CD4-positive, alpha-beta T cell treated with Interleukin-1 beta for 1 hour (primary cell): Measurements from ENCODE around the gene GRAMD1B.
"Not testable (repeated sequence)": the region's sequence is repeated elsewhere in the genome, so short reads cannot be mapped to it uniquely, and the experiment has no call there.

Experiments
- DNase-seq, 2 donors: peaks; one replicate each; pipeline ENCODE4 v3.0.0-alpha.2; 2020 to 2022

The GRAMD1B gene

DNA sequence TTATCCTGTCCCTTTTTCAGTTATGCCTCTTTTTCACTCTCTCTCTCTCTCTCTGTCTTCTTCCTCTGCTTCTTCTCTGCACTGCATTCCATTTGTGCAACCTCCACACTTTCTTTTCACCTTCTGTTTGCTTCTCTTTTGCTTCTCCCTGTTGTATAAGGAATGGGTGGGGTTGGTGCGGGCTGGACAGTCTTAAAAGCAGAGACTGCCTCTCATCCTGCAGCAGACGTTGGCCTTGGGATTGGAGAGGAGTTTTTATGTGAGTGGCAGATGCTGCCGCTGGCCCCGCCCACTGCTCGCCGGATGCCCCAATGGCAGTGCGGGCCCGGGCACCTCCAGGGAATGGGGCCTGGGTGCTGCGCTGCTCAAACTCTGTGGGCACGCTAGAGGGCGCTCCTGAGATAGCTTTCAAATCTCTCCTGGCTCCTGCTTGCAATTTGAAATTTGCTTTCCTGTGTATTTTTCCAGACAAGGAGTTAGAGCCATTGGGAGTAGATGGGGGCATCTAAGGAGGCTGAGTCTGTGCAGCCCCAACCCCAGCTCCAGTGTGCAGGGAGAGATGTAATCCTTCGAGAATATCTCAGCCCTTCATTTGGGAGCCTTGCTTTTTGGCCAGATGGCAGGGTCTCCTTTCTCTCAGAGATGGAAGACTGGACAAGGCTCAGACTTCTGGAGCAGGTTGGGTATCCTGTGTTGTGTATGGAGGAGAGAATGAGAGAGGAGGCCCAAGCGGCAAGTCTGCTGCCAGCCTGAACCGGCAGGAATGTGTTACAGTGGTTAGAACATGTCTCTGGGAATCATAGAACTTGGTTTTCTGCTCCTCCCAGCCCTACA lies 81.2 kb downstream of the GRAMD1B start:
- DNase-seq: peak; percentile 59 to 70

DNA sequence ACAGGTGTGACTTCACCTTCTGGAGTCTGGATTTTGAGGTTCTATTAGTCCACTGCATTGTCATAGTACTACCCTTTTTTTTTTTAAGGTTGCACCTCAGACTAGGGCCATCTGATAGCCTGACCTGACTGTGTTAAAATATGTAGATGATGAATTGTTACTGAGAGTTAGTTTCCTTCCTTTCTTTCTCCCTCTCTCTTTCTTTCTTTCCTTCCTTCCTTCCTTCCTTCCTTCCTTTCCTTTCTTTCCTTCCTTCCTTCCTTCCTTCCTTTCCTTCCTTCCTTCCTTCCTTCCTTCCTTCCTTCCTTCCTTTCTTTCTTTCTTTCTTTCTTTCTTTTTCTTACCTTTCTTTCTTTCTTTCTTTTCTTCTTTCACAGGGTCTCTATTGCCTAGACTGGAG lies 83.2 kb downstream of the GRAMD1B start:
- not testable (repeated sequence) for DNase-seq

DNA sequence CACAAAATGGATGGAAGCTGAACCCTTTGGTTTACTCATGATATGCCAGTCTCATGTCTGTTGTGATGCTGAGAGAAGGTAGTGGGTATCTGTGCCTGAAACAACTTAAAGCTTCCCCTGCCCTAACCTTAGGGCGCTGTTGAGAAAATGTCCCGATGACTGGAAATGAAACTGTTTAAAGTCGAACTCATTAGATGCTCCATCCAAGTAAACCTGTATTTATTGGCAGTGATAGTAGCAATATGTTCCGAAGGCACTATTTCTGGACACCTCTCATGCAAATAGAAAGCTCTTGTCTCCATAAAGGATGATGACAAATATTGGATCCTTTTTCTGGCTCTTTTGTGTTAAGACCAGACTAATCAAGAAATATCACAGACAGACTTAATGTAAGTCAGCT lies 86.2 kb downstream of the GRAMD1B start:
- no peak for DNase-seq

DNA sequence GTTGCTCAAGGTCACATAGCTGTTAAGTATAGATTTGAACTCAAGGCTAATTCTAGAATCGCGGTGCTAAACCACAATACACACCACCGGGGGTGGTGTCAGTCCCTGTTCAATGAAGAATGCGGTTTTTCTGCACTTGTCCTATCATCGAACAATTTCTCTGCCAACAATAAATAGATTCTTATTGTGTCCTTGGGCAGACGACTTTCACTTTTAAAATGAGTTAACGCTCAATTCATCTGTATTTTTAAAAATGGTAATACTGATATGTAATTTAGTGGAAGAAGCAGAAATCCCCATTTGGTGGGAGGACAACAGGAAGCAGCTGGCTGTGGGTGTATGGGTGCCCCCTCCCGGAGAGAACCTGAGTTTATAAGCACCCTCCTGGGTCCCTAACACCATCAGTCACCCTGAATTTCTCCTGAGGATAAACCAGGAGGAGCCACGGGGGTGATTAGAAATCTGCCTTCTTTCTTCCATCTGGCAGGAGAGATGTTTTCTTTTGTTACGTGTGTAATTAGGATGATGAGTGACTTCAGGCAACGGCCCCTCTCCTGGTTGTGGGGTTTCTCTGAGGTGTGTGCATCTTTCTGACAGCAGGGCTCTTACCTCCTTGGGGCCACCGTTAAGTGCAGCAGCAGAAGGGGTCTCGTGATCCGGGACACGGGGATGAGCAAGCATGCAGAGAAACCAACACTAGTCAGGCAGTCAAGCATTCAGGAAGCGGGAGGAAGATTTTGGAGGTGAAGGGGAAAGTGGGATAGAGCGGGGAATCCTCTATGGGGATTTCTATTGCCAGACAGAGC lies 87.7 kb downstream of the GRAMD1B start:
- no peak for DNase-seq

DNA sequence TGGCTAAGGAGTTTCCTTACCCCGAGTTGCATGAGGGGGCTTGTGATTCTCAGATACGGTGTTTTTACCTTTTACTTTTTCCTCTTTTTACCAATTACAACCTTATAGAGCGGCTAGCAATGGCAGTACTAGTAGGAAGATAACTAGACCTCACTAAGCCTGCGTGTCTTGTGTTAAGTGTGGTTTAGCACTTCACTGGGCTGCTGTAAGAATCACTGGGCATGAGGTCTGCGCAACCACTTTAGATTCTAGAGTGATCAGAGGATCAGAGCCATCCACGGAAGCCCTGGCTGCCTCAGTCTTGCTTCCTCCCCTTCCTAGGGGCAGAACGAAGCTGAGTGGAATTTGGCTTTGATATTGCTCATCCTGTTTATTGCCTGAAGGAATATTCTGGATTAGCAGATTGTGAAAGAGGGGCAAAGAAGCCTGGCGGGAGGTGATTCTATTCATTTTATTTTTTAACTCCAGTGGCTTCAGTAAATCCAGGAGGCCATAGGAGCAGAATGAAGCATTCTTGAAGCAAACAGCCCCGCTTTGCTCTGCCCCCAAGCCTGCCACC lies 88.5 kb downstream of the GRAMD1B start:
- DNase-seq: no peak

DNA sequence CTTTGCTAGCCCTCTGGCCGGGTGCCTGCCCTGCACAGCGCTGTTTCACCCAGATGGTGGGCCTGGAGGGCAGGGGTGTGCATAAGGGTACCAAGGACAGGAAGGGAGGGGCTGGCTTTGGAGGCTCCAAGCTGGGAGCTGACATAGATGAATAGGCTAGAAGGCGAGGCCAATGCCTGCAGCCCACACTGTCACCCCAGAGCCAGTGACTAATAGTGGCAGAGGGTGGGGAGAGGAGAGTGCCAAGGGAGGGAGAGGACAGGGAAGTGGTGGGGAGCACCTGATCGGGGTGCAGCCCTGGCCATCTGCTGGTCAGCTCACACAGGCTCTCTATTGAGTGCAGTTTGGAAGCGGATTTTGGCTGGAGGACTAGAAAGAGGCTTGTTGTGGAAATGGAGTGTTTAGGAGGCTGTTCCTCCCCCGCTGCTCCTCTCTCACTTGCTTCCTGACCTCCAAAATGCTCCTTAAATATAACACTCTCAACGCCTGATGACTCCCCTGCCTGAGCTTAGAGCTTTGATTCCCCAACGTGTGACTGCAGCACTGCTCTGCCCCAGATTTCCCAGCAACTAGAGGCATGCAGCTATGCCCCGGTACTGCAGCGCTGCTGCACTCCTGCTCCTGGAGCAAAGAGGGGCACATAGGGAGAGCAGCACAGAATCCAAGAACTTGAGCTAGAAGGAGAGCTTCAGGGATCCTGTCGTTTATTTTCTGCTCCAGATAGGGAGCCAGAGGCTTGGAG lies 89.2 kb downstream of the GRAMD1B start:
- DNase-seq: no peak

DNA sequence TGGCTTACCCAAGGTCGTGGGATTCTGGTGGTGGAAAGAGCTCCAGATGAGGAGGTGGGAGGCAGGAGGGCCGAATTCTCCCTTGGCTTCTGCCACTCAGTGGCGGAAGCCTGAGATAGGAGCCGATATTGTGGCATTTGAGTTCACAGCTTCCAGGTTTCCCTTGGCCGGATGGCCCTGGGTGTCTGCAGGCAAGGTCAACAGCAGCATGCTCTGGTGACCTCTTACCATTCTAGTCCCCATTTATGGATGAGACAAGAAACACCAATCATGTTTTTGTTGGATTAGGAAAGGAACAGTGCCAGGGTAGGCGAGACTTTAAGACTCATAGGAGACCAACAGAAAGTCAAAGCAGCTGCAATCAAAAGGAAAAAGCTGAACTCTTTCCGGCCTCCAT lies 89.7 kb downstream of the GRAMD1B start:
- no peak for DNase-seq

DNA sequence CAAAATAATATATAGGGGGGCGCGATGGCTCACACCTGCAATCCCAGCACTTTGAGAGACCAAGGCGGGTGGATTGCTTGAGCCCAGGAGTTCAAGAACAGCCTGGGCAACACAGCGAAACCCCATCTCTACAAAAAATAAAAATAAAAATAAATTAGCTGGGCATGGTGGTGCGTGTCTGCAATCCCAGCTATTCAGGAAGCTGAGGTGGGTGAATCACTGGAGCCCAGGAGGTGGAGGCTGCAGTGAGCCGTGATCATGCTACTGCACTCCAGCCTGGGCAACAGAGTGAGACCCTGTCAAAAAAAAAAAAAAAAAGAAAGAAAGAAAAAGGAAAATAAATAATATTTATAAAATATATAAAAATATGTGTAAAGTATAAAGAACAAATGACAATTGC lies 90.4 kb downstream of the GRAMD1B start:
- DNase-seq: not testable (repeated sequence)

DNA sequence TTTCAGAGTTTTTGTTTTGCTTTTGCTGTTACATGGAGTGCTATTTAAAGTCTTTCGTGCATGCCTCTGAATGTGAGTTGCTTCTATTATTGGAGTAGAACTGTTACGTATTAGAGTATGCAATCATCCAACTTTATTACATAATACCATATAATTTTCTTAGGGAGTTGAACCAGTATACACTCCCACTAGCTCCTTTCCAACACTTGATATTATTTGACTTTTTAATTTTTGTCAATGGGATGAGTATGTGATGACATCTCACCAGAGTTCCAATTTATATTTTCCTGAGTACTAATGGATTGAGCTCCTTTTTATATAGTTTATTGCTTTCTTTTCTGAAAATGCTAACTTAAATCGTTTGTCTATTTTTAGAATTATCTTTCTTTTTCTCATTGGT lies 90.9 kb downstream of the GRAMD1B start:
- DNase-seq: no peak

DNA sequence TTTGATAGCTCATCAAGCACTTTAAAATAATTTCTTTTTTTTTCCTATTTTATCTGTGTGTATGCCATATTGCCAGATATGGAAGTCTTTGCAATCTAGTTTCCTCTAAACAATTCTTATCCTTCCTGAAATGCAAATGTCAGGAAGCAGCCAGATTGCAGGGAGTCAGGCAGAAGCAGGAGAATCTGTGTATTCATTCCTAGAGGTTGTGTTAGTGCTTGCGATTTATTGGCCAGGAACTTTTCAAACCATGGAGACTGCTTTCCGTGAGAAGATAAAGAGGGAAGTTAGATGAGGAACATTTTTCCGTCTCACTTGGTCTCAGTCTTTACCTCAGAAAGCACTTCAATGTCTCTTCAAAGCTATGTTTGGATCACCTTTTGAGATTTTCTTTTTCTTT lies 91.9 kb downstream of the GRAMD1B start:
- no peak for DNase-seq

DNA sequence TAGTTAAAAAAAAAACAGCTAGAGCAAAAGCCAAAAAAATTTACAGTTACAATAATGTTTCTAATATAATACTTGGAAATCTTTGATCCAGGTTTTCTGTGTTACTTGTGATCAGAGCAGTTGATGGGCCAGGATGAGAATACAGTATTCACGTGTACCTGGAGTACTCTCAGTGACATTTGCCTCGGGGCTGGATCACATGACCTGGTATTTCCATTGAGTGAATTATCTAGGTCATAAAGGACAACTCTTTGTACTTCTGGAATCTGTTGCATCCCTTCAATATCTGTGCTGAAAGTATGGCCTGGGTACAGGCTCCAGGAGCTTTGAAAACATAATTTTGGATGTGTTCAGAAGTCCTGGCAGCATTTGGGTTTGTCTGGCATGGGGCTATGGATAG lies 93.5 kb downstream of the GRAMD1B start:
- no peak for DNase-seq

DNA sequence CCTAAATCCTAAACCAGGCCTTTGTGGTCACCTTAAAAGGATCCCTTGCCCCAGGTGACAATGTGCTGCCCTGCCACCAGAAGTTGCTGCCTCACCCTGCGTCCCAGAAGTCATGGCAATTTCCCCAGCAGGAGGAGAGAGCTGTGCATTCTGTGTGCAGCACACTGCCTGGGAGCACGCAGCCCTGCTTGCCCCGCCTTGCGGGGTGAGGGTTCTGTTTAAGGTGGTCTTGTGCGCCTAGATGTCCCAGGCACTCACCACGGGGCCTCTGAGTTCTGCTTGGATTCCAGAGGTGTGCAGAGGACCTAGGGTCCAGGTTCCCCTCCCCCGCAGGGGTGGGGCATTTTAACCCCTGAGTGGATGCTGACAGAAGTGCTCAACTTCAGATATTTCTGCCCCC lies 95.0 kb downstream of the GRAMD1B start:
- no peak for DNase-seq

DNA sequence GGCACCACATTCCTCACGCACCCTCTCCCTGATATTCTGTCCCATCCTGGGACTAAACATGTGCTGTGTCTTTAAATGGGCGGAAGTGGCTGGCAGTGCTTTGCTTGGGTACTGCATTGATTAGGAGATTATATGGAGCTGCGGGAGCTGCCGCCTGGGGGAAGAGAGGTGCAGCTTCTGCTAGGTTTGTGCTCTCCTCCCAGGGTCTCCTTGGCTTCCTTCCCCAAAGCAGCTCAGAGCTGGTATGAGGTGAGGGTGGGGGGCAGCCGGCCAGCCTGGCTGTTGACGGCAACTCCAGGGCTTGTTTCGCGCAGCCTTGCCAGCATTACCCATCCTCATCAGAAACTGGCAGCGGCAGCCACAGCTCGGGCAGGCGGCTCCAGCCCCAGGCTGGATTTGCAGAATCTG lies 95.4 kb downstream of the GRAMD1B start:
- no peak for DNase-seq

DNA sequence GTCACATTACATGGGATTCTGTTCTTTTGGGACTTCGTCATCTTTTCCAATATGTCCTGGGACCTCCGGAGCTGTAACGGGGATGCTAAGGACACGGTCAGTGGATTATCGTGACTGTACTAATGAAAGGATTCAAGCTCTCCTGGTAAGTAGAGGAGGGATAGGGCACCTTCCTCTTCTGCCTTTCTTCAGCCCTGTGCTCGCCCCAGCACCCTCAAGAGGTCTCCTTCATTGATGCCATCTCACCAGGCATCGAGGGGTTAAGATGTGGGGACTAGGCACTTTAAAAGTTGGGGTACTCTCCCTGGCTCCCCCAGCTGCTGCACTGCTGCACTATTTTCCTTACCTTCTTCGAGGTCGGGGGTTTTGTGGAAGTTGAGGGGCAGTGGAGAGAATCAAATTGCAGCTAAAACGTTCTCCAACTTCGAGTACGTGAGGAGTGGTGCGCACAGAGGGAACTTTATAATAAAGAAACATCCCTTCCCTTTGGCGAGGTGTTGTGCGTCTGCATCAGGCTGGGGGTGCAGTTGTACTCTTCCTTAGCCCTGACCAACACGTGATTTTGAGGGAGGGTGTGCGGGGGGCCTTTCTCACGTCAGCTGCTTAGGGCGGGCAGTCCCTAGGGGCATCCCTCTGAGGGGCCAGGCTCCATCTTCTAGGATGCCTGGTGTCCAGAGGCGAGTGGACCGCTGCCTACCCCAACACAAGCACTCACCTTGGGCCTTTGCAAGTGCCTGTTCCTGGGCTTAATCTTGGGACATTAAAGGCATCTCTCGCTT lies 96.1 kb downstream of the GRAMD1B start:
- no peak for DNase-seq

DNA sequence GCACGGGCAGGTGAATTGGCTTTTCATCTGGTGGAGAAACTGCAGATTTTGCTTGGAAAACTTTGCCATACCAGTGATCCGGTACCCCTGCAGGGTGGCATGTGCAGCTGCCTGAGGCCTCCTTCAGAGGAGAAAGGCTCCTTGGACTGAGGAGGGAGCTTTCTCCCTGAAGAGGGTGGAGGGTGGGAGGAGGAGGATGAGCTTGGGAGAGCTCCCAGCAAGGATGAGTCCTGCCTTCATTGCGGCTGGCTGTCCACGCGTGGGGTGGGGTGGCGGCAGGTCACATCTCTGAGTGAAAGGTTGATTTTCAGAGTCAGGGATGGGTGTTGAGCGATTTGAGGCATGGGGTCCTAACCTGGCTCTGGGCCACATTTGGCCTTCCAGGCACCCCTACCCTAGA lies 96.8 kb downstream of the GRAMD1B start:
- no peak for DNase-seq

DNA sequence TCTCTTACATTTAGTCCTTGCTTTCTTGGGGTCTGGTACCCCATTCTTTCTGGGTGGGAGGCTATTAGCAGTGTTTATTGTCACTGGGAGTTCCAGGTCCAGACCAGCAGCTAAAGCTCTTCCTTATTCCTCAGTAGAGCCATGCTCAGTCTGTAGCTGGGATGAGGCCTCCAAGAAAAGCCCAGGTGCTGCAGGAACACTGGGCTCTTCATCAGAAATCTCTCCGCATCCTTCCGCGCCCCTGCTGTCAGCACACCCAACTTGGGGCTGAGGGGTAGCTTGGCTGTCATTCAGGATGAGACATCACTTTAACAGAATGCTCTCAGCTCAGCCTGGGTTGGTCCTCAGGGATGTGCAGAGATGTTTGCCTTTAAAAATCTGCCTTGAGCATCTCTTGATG lies 97.5 kb downstream of the GRAMD1B start:
- no peak for DNase-seq

DNA sequence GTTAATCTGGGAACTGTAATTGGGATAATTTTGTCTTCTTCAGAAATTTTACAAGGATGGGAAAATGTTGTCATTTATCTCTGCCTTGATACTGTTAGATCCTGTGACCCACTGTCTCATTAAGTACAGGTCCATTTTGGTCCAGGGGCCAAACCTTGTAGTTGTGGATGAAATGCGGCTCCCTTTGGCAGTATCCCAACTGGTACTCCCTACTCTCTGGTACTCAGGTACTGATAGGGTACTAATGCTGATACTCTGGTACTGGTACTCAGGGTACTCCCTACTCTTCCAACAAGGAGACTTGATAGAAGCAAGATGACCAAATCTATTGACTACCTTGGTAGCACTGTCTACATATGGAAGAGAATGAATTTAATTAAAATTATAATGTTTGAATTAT lies 97.9 kb downstream of the GRAMD1B start:
- no peak for DNase-seq

DNA sequence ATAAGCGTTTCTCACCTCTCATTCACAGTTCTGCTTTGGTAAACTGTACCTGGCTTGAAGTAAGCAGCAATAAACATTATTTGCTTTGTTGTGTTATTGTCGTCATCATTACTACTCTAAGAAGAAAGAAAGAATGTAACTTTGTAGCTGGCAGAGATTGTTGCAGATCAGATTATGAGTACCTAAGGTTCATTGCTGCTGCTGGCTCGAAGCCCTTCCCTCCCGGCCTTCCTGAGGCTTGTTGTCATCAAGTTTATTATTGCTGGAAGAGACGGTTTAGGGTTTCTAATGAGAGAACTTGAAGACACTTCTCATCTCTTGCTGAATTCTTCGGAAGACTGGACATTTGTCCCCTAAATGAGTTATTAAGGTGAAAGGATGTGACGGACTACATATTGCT lies 101.3 kb downstream of the GRAMD1B start:
- no peak for DNase-seq

DNA sequence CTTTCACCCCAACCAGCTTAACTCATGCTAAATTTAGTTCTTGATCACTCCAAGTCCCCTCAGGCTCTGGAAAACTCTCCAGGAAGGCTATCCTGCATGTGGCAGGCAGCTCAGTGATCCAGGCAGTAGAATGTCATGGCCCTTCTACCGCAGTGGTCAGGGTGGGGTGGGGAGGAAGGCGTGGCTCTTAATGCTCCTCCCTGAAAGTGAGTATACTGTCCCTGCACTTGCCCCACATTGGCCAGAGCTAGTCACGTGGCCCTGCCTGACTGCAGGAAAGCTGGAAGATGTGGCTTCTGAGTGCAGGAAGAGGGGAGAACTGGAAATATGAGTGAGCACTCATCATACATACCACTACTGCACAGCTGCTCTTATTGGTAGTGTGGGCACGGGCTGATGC lies 102.1 kb downstream of the GRAMD1B start:
- no peak for DNase-seq

DNA sequence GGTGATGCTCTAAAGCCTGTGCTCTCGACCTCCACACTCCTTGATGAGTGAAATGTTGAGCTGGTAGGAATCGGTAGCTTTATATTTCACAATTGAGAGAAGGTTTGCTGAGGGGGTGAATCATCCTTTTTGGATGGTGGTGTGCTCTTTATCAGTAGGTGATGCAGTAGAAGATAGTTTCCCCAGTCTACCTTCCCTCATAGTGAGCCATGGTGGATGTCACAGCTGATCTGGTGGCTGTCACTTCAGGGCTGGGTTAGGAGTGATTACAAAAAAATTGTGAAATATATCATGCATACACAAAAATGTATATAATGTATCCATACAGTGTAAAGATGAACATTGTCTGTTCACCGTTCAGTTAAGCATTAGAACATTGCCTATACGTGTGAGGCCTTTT lies 105.3 kb downstream of the GRAMD1B start:
- DNase-seq: no peak

DNA sequence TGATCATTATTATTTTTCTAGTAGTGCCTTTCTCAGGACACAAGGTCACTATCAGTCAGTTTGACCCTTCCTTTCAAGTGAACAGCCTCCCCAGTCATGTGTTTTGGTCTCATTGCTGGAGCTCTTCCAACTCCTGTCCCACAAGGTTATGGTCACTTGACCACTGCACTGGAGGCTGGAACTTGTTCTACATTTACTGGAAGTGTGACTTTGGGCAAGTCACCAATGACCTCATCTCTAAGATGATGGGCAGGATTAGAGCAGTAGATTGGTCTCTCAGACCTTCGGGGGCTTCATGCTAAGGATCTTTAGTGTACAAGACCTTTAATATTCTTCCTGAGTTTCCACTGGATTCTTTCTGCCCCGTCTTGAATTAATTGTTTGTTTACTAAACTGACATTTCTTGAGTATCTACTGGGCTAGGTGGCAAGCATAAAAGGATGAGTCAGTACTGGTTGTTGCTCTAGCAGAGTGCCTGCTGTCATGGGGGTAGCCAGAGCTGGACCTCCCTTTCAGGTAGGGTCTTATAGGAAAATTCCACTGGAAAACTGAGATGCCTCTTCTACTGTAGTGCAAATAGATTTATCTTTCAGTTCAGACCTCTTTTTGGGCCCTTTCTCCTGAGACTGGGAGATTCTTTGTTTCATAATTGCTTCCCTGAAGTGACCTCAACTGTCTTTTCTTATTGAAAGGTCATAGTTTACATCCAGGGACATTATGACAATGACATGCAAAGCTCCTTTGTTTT lies 106.8 kb downstream of the GRAMD1B start:
- no peak for DNase-seq

DNA sequence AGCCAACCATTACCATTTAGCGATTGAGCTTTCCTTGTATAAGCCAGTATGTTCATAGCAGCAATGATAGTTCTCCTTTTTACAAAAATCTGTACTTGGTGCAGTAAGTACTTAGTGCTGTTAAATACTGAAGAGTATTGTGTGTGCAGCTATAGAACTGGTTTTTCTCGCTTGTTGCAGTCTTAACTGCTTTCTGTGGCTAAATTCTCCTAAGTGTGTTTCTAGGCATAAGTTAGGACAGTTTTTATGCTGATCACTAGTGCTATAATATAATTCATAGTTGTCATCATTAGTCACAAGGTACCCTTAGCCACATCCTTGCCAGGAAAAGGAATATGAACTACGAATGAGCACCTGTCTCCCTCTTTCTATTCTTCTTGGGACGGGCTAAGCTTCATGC lies 107.7 kb downstream of the GRAMD1B start:
- no peak for DNase-seq
